Type B pancreatic cell (in vitro differentiated cells): Measurements from ENCODE around the gene ABCA7. TPM values are rescaled to one million over a fixed set of nuclear protein-coding genes. Genes with fewer than 3 reads are reported as not detected.

Experiments
- DNase-seq: peaks from one replicate; pipeline ENCODE4 v3.0.0; 2021; ENCODE audit warnings: mixed read lengths; ENCODE audit not compliant: unreplicated experiment; ENCODE audit errors: extremely low spot score
- H3K27ac Mint-ChIP-seq: 2 replicates; pipeline ENCODE4 v1.8.0; 2021; ENCODE audit warnings: mild to moderate bottlenecking, mixed read lengths
- H3K27me3 Mint-ChIP-seq: 2 replicates; pipeline ENCODE4 v1.8.0; 2021; ENCODE audit warnings: mixed read lengths
- H3K36me3 Mint-ChIP-seq: 2 replicates; pipeline ENCODE4 v1.8.0; 2021; ENCODE audit warnings: mixed read lengths
- H3K4me1 Mint-ChIP-seq: one replicate; pipeline ENCODE4 v1.8.0; 2021; ENCODE audit warnings: mixed read lengths; ENCODE audit not compliant: unreplicated experiment
- H3K4me3 Mint-ChIP-seq: 2 replicates; pipeline ENCODE4 v1.8.0; 2021; ENCODE audit warnings: mild to moderate bottlenecking, mixed read lengths
- H3K9me3 Mint-ChIP-seq: 2 replicates; pipeline ENCODE4 v1.8.0; 2021; ENCODE audit warnings: mixed read lengths
- CTCF ChIP-seq: fragments of 200-600 bp; sonication (generic); conservative IDR thresholded peaks from 2 replicates; pipeline ENCODE4 v1.5.0; 2021; ENCODE audit warnings: antibody characterized with exemption, mild to moderate bottlenecking
- total RNA-seq: library from RNA; stranded (reverse); gene quantifications from 2 replicates; pipeline ENCODE4 v1.2.1, GENCODE V29; 2021; ENCODE audit warnings: low replicate concordance

ABCA7 gene
- total RNA-seq, 1 donor from 2014 or later, result 26.1 TPM

- H3K4me1 Mint-ChIP-seq, result peaks cover 9% of the 10 kb centered on the region
- H3K27me3 Mint-ChIP-seq, result no peaks in the 10 kb centered on the region
- no peaks in the 10 kb centered on the region for H3K9me3 Mint-ChIP-seq
- TF ChIP-seq CTCF, result no peak
- DNase-seq, result no peak
- H3K36me3 Mint-ChIP-seq, result no peaks in the 10 kb centered on the region
- H3K4me3 Mint-ChIP-seq, result peak overlapping the region; percentile 94
- peak overlapping the region; percentile 46 for H3K27ac Mint-ChIP-seq
Measured at GRCh38 chr19:1093811-1094553, 54.1 kb downstream of the ABCA7 start.

GRCh38 chr19:1094655-1094977 is 54.7 kb downstream of the ABCA7 start:
- H3K36me3 Mint-ChIP-seq, result no peaks in the 10 kb centered on the region
- DNase-seq, result no peak
- H3K27me3 Mint-ChIP-seq, result no peaks in the 10 kb centered on the region
- H3K4me3 Mint-ChIP-seq, result peak overlapping the region; percentile 94
- H3K9me3 Mint-ChIP-seq, result no peaks in the 10 kb centered on the region
- peak overlapping the region; percentile 46 for H3K27ac Mint-ChIP-seq
- peaks cover 9% of the 10 kb centered on the region for H3K4me1 Mint-ChIP-seq
- no peak for TF ChIP-seq CTCF

- Mint-ChIP-seq H3K9me3 (no peaks in the 10 kb centered on the region), H3K36me3 (no peaks in the 10 kb centered on the region), H3K27me3 (no peaks in the 10 kb centered on the region), H3K4me3 (peak within 1 kb of the TSS; percentile 94), H3K4me1 (peaks cover 9% of the 10 kb centered on the region), H3K27ac (peak within 1 kb of the TSS; percentile 89)
- no peak for TF ChIP-seq CTCF
- peak; percentile 100 for DNase-seq
Measured at GRCh38 chr19:1094978-1095701, 55.2 kb downstream of the ABCA7 start, which contains the start of gene POLR2E. Gene POLR2E, minus strand, starts transcription at chr19:1095375. Its CDS starts 60 bp downstream, at chr19:1095315.

- no peaks in the 10 kb centered on the region for H3K27me3 Mint-ChIP-seq
- no peaks in the 10 kb centered on the region for H3K36me3 Mint-ChIP-seq
- no peak for TF ChIP-seq CTCF
- peak overlapping the region; percentile 91 for H3K27ac Mint-ChIP-seq
- peaks cover 18% of the 10 kb centered on the region for H3K4me1 Mint-ChIP-seq
- no peaks in the 10 kb centered on the region for H3K9me3 Mint-ChIP-seq
- no peak for DNase-seq
- peak overlapping the region; percentile 47 for H3K4me3 Mint-ChIP-seq
Measured at GRCh38 chr19:1097810-1098176, 57.9 kb downstream of the ABCA7 start.

GRCh38 chr19:1098177-1099051 is 58.5 kb downstream of the ABCA7 start:
- no peak for DNase-seq
- no peaks in the 10 kb centered on the region for H3K27me3 Mint-ChIP-seq
- no peaks in the 10 kb centered on the region for H3K36me3 Mint-ChIP-seq
- H3K4me3 Mint-ChIP-seq, result peak overlapping the region; percentile 70
- TF ChIP-seq CTCF, result no peak
- H3K4me1 Mint-ChIP-seq, result peaks cover 18% of the 10 kb centered on the region
- H3K27ac Mint-ChIP-seq, result peak overlapping the region; percentile 91
- no peaks in the 10 kb centered on the region for H3K9me3 Mint-ChIP-seq
